Endodermal cell (in vitro differentiated cells): ENCODE results near the gene INPP5F. TPM values are rescaled to one million over a fixed set of nuclear protein-coding genes. Genes with fewer than 3 reads are reported as not detected.
A peak's percentile ranks its signal among the peaks of the same experiment; 100 is the strongest.

ENCODE experiments used
- DNase-seq: peaks from one replicate; pipeline ENCODE4 v3.0.0-alpha.2; 2017
- H3K27ac ChIP-seq: 2 replicates; pipeline ENCODE4 v1.5.1; 2013; ENCODE audit warnings: mild to moderate bottlenecking, low read depth, low read length, moderate library complexity
- H3K27me3 ChIP-seq: 2 replicates; pipeline ENCODE4 v1.6.1; 2013; ENCODE audit warnings: mild to moderate bottlenecking, low read length, moderate library complexity; ENCODE audit not compliant: insufficient read depth, control insufficient read depth, poor library complexity, severe bottlenecking
- H3K36me3 ChIP-seq: 2 replicates; pipeline ENCODE4 v1.7.0; 2013; ENCODE audit warnings: mild to moderate bottlenecking, low read length, moderate library complexity; ENCODE audit not compliant: control insufficient read depth, insufficient read depth
- H3K4me1 ChIP-seq: one replicate; pipeline ENCODE4 v1.7.0; 2013; ENCODE audit warnings: low read length; ENCODE audit not compliant: control insufficient read depth, insufficient read depth
- H3K4me3 ChIP-seq: 2 replicates; pipeline ENCODE4 v1.5.1; 2013; ENCODE audit warnings: mild to moderate bottlenecking, low read length, moderate library complexity
- H3K9ac ChIP-seq: 2 replicates; pipeline ENCODE4 v1.6.1; 2013; ENCODE audit warnings: mild to moderate bottlenecking, low read length, moderate library complexity; ENCODE audit not compliant: poor library complexity, severe bottlenecking; ENCODE audit errors: extremely low read depth
- H3K9me3 ChIP-seq: 2 replicates; pipeline ENCODE4 v1.6.1; 2013; ENCODE audit warnings: mild to moderate bottlenecking, low read length, moderate library complexity; ENCODE audit not compliant: control insufficient read depth
- H3K27ac Mint-ChIP-seq: 2 replicates; pipeline ENCODE4 v1.8.0; 2020; ENCODE audit warnings: mixed read lengths
- H3K27me3 Mint-ChIP-seq: 2 replicates; pipeline ENCODE4 v1.8.0; 2021; ENCODE audit warnings: mild to moderate bottlenecking, mixed read lengths; ENCODE audit not compliant: insufficient read depth
- H3K36me3 Mint-ChIP-seq: 2 replicates; pipeline ENCODE4 v1.8.0; 2020; ENCODE audit warnings: low read depth, mixed read lengths
- H3K4me1 Mint-ChIP-seq: 2 replicates; pipeline ENCODE4 v1.8.0; 2020; ENCODE audit warnings: mixed read lengths
- H3K4me3 Mint-ChIP-seq: 2 replicates; pipeline ENCODE4 v1.8.0; 2020; ENCODE audit warnings: mild to moderate bottlenecking, moderate library complexity, mixed read lengths
- H3K9me3 Mint-ChIP-seq: 2 replicates; pipeline ENCODE4 v1.8.0; 2020; ENCODE audit warnings: mild to moderate bottlenecking, mixed read lengths
- WGBS, 2 experiments: methylation state at CpG; one replicate each; pipeline versions ENCODE4 v1.1.5 to v1.1.7; 2013; ENCODE audit warnings: missing lambda C conversion rate in 2 of 2, mixed read lengths in 1 of 2; ENCODE audit not compliant: insufficient coverage in 1 of 2, insufficient read length in 1 of 2; 5-methylcytosine and 5-hydroxymethylcytosine counted together
- total RNA-seq, 2 donors: library from RNA; stranded (reverse); fragmentation: NEBNext Ultra II Directional in 1 of 2; extraction: Animal tissue kit (Norgen Biotek cat#: 25700) in 1 of 2; gene quantifications; 2 replicates in 1 of 2; 3 replicates in 1 of 2; pipeline ENCODE4 v1.2.1, GENCODE V29; 2021
- TF ChIP-seq, protein P1 (sequence below): fragments of 200-600 bp; sonication (generic); conservative IDR thresholded peaks from 2 replicates; pipeline ENCODE4 v1.5.0; 2021; ENCODE audit warnings: antibody characterized with exemption, mild to moderate bottlenecking

The INPP5F gene
- total RNA-seq, 2 donors from 2014 or later, result 74.4 to 75.6 TPM

DNA sequence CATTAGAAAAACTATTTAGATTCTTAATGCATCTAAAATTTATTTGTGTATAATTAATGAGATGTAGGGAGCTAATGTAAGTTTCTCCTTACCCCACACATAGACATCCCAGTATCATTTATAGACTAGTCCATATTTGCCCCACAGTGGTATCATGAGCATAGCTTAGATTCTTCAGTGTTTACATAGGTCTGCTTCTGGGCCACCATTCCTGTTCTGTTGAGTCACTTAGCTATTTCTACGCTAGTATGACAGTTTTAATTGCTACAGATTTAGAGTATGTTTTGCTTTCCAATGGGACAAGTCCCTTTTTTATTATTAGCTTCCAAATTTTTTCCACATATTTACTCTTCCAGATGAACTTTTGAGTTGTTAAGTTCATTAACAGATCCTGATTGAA is 77.4 kb downstream of the INPP5F start:
- H3K36me3 ChIP-seq, result peaks cover 45% of the 10 kb centered on the region
- H3K27me3 ChIP-seq, result no peaks in the 10 kb centered on the region
- no peak for DNase-seq
- peaks cover 11% of the 10 kb centered on the region for H3K36me3 Mint-ChIP-seq
- H3K4me1 Mint-ChIP-seq, result peaks cover 6% of the 10 kb centered on the region
- no peak overlapping the region for H3K27ac ChIP-seq
- no peaks in the 10 kb centered on the region for H3K9me3 Mint-ChIP-seq
- TF ChIP-seq, protein P1, sequence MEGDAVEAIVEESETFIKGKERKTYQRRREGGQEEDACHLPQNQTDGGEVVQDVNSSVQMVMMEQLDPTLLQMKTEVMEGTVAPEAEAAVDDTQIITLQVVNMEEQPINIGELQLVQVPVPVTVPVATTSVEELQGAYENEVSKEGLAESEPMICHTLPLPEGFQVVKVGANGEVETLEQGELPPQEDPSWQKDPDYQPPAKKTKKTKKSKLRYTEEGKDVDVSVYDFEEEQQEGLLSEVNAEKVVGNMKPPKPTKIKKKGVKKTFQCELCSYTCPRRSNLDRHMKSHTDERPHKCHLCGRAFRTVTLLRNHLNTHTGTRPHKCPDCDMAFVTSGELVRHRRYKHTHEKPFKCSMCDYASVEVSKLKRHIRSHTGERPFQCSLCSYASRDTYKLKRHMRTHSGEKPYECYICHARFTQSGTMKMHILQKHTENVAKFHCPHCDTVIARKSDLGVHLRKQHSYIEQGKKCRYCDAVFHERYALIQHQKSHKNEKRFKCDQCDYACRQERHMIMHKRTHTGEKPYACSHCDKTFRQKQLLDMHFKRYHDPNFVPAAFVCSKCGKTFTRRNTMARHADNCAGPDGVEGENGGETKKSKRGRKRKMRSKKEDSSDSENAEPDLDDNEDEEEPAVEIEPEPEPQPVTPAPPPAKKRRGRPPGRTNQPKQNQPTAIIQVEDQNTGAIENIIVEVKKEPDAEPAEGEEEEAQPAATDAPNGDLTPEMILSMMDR, result no peak
- no peak overlapping the region for H3K27ac Mint-ChIP-seq
- no peaks in the 10 kb centered on the region for H3K27me3 Mint-ChIP-seq
- no peak overlapping the region for H3K4me3 ChIP-seq
- no peaks in the 10 kb centered on the region for H3K4me1 ChIP-seq
- H3K9ac ChIP-seq, result no peak overlapping the region
- no peak overlapping the region for H3K4me3 Mint-ChIP-seq
- WGBS, 2 experiments, result 100% methylated on average over 1 of the region's 1 CpG; no CpG with 5 or more reads in 1 of the 2 experiments
- no peaks in the 10 kb centered on the region for H3K9me3 ChIP-seq

DNA sequence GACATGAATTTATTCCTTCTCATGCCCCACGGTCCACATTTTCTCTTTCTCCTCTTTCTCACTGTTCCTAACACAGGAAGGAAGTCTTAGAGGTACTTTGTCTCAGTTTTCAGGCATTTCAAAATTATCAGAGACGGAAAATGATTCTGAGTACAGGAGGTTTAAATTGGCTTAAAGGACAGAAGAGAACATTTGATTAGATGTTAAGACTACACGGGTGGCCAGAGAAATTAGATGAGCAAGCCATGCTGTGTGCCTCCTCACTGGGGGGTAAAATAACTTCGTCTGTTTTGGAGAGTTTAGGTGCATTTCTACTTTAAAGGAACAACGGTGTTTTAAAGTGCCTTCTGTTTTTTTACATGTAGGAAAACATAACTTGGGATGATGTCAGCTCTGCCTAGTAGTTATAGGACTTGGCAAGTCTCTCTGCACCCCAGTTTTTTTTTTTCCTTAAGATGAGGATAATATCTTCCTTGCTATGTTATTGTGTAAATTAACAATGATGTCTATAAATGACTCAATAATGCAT is 79.9 kb downstream of the INPP5F start:
- Mint-ChIP-seq H3K27me3 (no peaks in the 10 kb centered on the region), H3K36me3 (peaks cover 11% of the 10 kb centered on the region), H3K9me3 (no peaks in the 10 kb centered on the region), H3K4me3 (no peak overlapping the region), H3K4me1 (peaks cover 6% of the 10 kb centered on the region), H3K27ac (no peak overlapping the region)
- Histone ChIP-seq H3K36me3 (peaks cover 39% of the 10 kb centered on the region), H3K9me3 (no peaks in the 10 kb centered on the region), H3K9ac (no peak overlapping the region), H3K27me3 (no peaks in the 10 kb centered on the region), H3K4me1 (no peaks in the 10 kb centered on the region), H3K4me3 (no peak overlapping the region), H3K27ac (no peak overlapping the region)
- DNase-seq, result no peak
- WGBS, 2 experiments, result 86 to 91% methylated on average over 4 to 5 of the region's 5 CpGs
- TF ChIP-seq, protein P1, result no peak

DNA sequence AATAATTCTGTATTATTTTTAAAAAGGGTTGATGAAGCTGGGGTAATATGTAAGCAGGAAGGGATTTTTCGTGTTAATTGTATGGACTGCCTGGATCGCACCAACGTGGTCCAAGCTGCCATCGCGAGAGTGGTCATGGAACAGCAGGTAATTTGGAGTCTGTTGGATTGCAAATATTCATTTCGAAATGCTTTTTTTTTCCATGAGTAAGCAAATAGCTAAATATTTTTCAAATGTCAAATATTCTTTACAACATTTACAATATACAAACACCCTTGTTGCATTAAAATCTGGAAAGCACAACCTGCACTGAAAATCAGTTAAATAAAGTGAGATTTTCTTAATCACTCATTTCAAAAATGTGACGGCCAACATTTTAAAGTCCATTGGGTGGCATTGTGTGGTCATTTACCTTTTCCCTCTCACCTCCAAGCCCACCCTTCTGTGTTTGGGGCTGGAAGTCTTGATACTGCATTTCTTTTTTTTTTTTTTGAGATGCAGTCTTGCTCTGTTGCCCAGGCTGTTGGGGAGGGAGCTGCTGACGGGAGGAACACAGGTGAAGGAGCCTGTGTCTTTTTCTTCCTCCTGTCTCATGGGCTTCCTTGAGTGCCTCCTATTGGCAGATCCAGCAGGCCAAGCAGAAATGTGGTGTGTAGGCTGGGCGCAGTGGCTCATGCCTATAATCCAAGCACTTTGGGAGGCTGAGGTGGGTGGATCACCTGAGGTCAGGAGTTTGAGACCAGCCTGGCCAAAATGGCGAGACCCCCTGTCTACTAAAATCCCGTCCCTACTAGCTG is 80.7 kb downstream of the INPP5F start:
- no peaks in the 10 kb centered on the region for H3K27me3 Mint-ChIP-seq
- H3K4me3 Mint-ChIP-seq, result no peak overlapping the region
- H3K27ac Mint-ChIP-seq, result no peak overlapping the region
- no peak for DNase-seq
- H3K4me1 ChIP-seq, result no peaks in the 10 kb centered on the region
- TF ChIP-seq, protein P1, result peak; percentile 27
- H3K36me3 Mint-ChIP-seq, result peaks cover 11% of the 10 kb centered on the region
- H3K4me1 Mint-ChIP-seq, result peaks cover 6% of the 10 kb centered on the region
- no peaks in the 10 kb centered on the region for H3K9me3 Mint-ChIP-seq
- no peak overlapping the region for H3K27ac ChIP-seq
- H3K9me3 ChIP-seq, result no peaks in the 10 kb centered on the region
- H3K36me3 ChIP-seq, result peaks cover 34% of the 10 kb centered on the region
- no peak overlapping the region for H3K4me3 ChIP-seq
- no peaks in the 10 kb centered on the region for H3K27me3 ChIP-seq
- 93 to 95% methylated on average over 8 to 11 of the region's 11 CpGs for WGBS, 2 experiments
- H3K9ac ChIP-seq, result no peak overlapping the region
